MV-4-11 (cell line): ENCODE results near the gene C22orf31.

Experiments used
- DNase-seq: peaks from one replicate; lab custom pipeline; 2025; lab: John Stamatoyannopoulos, UW

C22orf31 gene

DNA sequence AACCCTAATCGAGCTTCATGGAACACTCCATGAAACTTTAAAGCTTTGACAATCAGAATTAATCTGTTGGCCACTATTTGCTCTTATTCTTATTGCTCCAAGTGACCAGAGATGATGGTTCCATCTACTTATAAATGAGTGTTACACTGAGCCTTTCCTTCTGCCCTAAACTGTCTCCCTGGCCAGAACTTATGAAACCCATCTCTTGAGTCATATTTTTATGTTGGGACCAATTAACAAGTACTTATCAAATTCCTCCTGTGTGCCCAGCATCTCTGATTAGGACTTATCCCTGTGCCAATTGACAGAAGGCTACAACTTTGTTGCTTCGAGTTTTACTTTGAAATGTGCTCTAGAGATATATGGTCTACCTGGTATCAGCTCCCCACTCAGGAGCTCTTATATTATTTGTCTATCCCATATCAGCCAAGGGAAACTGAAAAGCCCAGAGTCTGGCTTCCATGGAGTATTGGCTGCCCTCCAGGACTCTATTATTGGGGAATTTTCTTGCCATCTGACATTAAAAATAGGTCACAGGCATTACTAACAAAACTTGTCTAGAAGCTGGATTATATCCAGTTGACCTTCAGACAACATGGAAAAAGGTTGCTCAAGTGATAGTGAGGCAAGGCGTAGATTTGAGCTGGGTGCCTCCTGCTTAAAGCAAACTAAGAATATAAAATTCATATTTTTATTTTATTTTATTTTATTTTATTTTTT, 20.0 kb upstream of the C22orf31 start:
- DNase-seq, result no peak

GRCh38 chr22:29080106-29080975, 18.7 kb upstream of the C22orf31 start:
- no peak for DNase-seq

DNA sequence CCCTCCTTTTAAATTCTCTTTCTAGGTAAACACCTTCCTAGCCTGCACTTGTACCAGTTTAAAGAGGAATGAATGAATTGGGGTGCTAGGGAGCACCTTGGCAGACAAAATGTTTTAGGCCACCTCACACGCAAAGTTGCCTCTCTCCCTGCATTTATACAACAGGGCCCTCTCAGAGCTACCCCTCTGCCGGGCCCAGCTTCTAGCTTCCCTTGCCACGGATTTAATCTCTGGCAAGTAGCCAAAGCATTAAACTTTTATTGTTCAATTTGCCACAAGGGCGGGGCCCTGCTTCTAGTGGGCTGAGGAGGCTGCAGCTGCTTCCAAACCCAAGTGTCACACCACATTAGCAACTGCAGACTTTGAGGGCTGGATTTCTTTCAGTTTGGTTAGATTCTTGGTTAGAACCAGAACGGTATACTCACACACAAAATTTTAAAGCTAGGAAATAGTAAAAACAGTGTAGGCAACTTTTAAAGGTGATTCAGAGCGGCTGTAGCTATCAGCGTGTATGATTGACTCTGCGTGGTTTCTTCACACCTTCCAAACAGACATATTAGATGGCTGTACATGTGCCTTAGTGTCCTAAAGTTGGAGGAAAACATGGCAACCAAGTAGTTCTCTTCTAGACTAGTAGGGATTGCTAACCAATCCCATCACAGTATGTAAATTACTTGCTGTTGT, 17.7 kb upstream of the C22orf31 start:
- peak; percentile 49 for DNase-seq

GRCh38 chr22:29078869-29079207, 17.2 kb upstream of the C22orf31 start:
- no peak for DNase-seq

- peak; percentile 19 for DNase-seq
Observed at GRCh38 chr22:29078036-29078868, 16.6 kb upstream of the C22orf31 start.

DNA sequence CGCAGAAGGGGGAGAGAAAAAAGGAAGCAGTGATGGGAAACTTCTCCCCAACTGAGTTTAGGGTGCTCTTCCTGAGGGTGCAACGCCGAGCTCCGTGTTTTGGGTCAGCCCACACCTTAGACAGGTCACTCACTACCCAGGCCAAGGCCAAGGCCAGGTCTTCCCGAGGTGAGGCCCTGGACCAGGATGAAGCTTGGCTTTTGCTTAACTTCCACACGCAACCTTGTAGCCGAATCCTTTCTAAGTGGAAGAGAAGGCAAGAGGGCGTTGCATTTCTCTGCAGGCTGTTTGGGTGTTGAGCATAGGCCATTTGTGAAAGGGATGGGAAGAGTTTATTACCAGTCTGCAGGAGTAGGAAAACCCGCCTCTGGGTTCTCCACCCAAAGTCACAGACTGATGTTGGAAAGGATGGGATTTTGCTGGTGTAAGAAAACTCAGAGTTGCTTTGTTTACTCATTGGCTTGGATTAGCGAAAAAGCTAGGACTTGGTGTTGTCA, 12.7 kb upstream of the C22orf31 start:
- DNase-seq, result no peak

DNA sequence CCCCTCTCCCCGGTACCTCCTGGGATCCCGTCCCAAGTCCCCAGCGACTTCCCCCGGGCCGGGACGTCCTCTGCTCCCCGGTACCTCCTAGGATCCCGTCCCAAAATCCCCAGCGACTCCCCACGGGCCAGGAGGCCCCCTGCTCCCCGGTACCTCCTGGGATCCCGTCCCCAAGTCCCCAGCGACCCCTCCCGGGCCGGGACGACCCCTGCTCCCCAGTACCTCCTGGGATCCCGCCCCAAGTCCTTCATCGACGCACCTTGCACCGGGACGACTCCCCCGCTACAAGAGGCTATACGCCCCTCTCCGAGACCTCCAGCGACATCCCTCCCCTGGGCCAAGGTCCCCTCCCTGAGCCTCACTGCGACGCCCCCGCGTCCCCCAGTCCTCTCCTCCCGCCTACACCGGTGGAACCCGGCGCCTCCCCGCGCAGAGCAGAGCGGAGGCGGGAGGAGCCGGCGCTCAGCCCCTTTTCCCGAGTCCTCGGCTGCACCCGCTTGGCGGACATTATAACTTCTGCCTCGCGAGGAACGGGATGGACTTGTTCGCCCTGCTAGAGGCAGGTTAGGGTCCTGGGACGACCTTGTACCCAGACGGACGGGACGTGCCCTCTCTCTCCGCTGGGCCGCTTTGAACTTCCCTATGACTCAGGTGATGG, 12.1 kb upstream of the C22orf31 start:
- DNase-seq, result no peak

GRCh38 chr22:29072979-29073617, 11.5 kb upstream of the C22orf31 start, which contains the start of gene KREMEN1:
KREMEN1 (plus strand) TSS chr22:29073035; CDS start chr22:29073131, 96 bp downstream.
- DNase-seq, result no peak

DNA sequence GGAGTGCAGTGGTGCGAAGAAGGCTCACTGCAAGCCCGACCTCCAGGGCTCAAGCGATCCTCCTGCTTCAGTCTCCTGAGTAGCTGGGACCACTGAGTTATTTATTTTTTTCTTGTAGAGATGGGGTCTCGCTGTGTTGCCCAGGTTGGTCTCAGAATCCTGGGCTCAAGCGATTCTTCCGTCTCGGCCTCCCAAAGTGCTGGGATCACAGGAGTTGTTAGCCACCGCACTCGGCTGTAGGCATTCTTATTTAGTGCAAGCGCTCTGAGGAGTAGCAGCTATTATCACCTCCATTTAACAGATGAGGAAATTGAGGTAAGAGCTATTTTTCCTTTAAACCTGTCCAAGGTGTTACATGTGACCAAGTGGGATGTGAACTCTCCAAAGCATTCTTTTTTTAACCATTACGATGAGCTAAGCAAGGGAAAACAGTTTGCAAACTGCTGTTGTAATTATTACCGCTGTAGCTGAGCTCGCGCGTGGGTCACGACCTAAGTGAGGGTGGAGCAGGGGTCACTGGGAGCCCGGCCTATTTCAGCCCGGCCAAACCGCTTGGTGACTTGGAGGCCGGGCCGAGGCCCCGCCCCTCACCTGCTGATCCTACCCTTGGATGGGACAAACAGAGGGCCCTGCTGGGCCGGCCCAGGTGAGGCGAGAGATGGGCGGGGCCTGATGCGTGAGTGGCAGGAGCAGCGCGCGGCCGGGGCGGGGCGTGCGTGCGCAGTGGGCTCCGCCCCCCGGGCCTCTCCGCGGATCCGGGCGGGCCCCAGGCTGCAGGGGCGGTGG, 10.8 kb upstream of the C22orf31 start:
- DNase-seq, result peak; percentile 63

DNA sequence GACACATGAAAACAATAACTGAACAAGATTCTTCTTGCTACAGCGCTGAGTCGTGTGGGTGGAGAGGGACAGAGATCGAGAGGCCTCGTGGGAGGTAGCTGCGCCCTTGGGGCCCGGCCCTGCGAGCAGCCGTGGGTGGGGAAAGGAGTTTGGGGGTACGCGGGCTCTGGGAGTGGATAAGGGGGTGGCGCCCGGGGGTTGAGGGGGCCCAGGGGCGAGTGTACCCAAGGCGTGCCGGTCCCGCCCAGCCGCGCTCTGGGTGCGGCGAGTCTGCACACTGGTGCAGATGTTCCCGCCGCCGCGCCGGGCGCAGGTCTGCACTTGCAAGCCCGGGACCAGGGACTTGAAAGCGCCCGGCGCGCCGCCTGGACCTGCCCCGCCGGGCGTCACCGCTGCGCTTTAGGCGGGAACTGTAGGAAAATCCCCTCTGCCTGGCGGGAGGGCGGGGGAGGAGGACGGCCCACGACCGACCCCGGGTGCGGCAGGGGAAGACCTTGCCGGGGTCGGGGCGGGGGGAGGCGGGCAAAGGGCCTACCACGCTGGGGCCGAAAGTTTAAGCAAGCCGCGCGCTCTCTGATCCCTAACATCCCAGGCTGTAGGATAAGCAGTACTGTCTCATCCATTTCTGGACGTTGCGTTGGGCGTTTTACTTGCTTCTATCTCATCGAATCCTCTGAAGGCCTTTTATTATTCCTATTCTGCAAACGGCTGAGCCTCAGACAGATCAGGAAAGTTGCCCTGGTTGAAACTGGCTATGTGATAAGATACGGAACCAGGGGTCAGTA, 9.8 kb upstream of the C22orf31 start:
- no peak for DNase-seq

- no peak for DNase-seq
Observed at GRCh38 chr22:29070490-29070889, 8.9 kb upstream of the C22orf31 start.

- no peak for DNase-seq
Observed at GRCh38 chr22:29069463-29069862, 7.8 kb upstream of the C22orf31 start.

DNA sequence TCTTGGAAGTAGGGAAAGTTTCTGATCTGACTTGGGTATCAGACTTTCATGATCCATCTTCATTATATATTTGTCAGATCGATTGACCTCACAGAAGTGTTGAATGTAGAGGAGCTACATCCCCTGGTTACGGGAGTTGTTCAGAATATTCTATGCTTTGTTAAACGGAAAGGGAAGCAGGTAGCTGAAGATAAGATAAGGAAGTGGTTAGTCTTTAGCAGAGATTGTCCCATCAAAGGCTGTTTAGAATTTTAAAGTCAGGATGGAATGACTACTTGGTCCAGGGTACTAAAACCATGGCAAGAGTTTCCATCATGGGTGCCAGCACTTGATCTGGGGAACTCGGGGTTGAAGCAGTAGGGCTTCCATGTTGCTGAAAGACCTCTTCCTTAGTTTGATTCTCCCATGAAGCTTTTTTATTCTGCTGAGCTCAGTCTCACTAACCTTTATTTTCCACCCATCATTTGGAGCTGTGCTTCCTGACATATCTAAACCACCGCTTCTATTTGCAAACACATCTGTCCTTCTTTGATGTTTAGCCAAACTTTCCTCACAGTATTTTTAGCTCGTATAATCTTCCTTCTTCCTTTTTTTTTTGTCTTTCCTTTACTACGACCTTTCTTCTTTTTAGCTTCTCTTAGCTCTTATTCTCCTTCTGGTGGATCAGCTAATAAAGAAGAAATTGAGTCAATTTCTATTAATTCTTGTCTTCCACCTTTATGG, 4.0 kb upstream of the C22orf31 start:
- DNase-seq, result no peak

- no peak for DNase-seq
Observed at GRCh38 chr22:29062286-29062821, 723 bp upstream of the C22orf31 start.

GRCh38 chr22:29060931-29061330, 700 bp downstream of the C22orf31 start:
- no peak for DNase-seq

- peak; percentile 68 for DNase-seq
Observed at GRCh38 chr22:29060251-29060869, 1.3 kb downstream of the C22orf31 start.

DNA sequence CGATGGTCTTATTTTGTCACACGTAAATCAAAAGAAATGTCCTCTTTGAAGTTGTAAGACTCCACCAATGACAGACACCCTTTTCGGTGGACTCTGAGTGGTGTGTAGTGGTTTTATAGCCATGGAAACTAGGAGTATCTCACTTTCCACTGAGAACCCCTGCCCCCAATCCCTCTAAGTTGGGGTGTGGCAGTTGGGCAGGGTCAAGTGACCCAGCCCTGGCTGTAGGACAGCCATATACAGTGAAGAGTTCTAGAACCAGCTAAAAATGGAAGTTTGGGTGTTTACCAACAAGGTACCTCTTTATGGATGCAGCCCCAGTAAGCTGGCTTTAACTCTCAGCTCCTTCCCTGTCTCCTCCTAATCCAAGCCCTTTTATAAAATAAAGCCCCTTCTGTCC, 5.2 kb downstream of the C22orf31 start:
- DNase-seq, result no peak
